A673 (cell line): ENCODE results near the gene TAPBPL.

Source experiments
- CTCF ChIP-seq: fragments of 300-800, 200-600 bp; sonication (generic); conservative IDR thresholded peaks from 2 replicates; pipeline ENCODE4 v1.5.1; 2017; ENCODE audit warnings: low read depth, mild to moderate bottlenecking, antibody characterized with exemption, low read length, moderate library complexity, mixed read lengths
- EZH2 ChIP-seq: fragments of 200-600 bp; sonication (generic); IDR thresholded peaks from 2 replicates; pipeline ENCODE4 v1.6.1; 2017; ENCODE audit warnings: borderline replicate concordance, low read depth, mild to moderate bottlenecking, mixed read lengths, antibody characterized with exemption, low read length; ENCODE audit not compliant: poor library complexity, severe bottlenecking

GRCh38 chr12:6416596-6416995, 35.2 kb upstream of the TAPBPL start:
- TF ChIP-seq EZH2 (no peak), CTCF (no peak)
